Measurements from ENCODE around the gene BCAR1.

The BCAR1 gene

GRCh38 chr16:75204410-75204758 is 47.0 kb downstream of the BCAR1 start:
- no peak for DNase-seq (ENCODE audit: low read depth)

GRCh38 chr16:75203667-75204409 is 47.6 kb downstream of the BCAR1 start:
- no peak for DNase-seq (ENCODE audit: low read depth)

DNA sequence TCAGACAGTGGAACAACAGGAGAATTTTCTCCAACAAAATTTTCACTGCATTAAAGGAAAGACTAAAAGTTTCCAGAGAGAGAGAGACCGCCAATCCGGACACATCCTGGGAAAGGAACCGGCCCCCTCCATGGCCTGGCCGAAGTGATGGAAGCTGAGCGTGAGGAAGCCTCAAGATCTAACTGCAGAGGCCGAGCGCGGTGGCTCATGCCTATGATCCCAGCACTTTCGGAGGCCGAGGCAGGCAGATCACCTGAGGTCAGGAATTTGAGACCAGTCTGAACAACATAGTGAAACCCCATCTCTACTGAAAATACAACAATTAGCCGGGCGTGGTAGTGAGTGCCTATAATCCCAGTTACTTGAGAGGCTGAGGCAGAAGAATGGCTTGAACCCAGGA is 48.3 kb downstream of the BCAR1 start:
- DNase-seq (ENCODE audit: low read depth), result no peak

DNA sequence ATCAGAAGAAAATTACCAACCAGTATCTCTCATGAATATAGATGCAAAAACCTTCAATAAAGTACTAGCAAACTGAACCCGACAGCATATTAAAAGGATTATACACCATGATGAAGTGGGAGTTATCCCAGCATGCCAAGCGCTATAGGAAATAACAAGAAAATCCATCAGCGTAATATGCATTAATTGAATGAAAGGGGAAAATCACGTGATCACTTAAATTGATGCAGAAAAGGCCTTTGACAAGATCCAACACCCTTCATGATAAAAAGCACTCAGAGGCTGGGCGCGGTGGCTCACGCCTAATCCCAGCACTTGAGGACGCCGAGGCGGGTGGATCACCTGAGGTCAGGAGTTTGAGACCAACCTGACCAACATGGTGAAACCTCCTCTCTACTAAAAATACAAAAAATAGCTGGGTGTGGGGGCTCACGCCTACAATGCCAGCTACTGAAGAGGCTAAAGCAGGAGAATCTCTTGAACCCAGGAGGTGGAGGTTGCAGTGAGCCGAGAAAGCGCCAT is 49.3 kb downstream of the BCAR1 start:
- DNase-seq (ENCODE audit: low read depth), result no peak

DNA sequence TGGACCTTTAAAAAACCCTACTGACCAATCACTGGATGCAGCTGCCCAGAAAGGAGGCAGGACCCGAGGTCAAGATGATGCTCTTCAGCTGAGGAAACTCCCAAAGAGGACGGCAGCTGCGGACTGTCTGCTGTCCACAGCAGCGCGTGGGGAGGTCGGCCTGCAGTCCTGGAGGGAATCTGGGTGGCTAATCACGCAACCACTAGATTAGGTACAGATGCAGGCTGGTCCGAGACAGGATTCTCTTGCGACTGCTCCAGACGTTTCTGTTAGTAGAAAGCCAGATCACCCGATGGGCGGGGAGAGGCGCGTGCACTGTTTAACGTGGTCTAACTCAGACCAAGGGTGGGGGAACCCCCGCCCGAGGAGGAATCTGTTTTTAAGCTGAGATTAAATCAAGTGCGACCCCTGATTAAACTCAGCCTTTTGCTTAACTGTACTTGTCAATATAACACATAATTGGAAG is 53.3 kb downstream of the BCAR1 start:
- DNase-seq (ENCODE audit: low read depth), result no peak

DNA sequence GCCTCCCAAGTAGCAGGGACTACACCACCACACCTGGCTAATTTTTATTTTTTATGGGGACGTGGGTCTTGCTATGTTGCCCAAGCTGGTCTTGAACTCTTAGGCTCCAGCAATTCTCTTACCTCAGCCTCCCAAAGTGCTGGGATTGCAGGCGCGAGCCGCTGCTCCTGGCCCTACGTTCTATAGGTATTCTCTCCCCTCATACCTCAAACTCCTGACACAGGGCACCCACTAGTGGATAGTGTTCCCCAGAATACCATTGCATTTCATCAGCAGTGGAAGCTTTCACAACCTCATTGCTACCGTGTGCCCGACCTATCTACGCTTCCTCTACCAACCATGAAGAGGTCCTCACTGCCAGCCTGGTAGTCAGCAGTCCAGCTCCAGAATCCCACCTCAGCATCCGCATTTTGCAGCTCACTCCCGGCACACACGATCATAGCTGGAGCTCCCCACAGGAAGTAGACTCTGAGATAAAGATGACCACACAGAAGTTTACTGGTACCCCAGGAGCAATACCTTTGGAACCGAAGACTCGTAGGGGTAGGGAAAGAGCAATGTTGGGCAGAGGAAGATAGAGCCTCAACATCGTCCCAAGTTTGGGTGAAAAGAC is 53.8 kb downstream of the BCAR1 start:
- DNase-seq (ENCODE audit: low read depth), result no peak

DNA sequence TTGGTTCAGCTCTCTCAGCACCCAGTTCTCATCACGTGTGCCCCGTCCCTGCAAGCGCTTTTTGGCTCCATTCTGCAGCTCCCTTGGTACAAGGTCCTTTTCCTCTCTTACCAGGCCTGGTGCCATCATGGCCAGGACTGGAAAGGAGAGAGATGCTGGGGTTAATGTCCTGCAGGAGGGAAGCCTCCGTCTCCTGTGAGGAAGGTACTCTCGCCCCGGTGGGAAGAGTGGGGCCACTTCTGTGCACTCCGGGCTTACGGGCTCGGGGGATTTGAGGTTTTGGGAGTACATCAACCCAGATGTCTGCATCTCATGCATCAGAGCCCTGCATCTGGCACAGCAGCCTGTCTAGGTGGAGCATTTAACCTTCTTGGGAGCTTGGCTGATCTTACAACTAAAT is 54.6 kb downstream of the BCAR1 start:
- DNase-seq (ENCODE audit: low read depth), result no peak

DNA sequence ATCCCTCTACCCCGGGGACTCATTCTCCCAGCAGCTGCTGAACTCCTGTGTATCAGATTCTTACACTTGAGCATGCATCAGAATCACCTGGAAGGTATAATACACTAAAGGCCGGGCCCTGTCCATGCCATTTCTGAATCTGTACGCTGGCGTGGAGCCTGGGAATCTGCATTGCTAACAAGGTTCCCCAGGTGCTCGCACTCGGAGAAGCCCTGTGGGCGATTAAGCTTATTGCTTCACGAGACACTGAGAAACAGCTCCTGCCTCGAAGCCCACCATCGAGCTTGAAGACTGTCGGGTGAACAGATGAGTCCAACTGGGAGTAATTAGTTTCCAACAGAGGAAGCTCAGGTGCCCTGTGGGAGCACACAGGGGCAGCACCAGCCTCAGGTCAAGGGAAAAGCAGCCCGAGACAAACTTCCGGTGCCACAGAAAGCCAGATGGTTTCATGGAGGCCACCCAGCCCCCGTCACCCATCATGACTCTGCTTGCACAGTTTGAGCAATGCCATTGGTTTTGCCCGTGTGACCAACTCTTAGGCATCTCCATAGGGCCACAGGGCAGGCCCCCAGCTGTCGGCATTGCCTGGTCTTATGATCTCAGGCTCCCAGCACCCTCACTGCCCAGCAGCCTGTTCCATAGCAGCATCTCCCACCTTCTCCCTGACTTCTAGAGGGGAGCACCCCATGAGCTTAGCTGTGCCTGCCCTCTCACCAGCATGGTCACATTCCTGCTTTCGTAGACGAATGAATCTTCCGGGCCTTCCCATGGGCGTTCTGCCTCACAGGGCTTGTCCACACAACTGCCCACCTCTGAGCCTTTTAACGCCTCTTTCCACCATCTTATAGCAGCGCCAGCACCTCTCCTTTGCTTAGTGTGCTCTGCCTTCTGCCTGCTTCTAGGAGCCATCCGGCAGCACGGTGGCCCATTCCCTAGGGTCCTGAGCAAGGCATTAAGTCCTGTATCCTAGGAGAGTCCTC is 55.3 kb downstream of the BCAR1 start:
- no peak for DNase-seq (ENCODE audit: low read depth)

DNA sequence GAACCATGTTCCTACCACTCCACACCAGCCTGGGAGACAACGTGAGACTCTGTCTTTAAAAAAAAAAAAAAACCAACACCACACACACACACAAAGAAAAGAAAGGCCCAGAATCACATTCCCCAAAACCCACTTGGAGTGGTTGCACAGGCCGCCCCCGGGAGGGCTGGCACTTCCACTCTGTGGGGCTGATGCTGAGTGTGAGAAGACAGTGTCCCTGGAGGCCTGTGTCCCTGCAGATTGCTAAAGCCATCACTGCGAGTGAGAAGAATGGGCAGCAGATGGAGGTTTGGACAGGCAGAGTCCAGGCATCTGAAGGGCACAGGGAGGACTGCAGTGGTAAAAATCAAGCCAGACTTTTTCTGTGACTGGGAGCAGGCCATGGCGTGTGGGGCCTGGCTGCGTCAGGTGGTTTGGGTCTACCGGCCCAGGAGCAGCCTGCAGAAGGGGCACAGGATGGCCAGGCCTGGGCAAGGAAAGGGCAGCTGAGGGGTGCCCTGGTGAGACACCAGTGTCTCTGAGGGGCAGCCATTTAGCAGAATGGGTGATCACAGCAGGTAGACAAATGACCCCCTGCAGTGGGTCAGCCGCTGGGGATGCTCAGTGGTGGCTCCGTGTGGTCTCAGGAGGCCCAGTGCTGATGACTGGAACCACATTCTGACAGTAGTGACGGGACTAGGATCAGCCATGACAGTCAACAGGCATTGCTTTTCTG is 57.5 kb downstream of the BCAR1 start:
- no peak for DNase-seq (ENCODE audit: low read depth)

DNA sequence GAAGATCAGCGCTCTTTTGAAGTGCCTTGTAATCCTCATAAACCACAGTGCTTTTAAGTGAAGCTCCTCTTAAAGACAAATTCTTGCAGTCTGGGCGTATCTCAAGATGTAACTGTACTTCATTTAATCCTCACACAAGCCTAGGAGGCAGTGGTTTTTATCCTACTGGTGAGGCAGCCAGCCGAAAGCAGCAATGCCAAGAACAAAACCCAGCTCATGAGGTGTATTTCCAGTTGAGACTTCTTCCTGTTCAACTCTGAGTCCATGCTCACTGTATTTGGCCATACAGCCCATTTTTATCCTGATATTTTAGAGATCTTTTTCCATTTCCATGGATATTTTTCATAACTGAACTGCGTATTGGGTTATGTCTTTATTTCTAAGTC is 58.2 kb downstream of the BCAR1 start:
- DNase-seq (ENCODE audit: low read depth), result no peak

DNA sequence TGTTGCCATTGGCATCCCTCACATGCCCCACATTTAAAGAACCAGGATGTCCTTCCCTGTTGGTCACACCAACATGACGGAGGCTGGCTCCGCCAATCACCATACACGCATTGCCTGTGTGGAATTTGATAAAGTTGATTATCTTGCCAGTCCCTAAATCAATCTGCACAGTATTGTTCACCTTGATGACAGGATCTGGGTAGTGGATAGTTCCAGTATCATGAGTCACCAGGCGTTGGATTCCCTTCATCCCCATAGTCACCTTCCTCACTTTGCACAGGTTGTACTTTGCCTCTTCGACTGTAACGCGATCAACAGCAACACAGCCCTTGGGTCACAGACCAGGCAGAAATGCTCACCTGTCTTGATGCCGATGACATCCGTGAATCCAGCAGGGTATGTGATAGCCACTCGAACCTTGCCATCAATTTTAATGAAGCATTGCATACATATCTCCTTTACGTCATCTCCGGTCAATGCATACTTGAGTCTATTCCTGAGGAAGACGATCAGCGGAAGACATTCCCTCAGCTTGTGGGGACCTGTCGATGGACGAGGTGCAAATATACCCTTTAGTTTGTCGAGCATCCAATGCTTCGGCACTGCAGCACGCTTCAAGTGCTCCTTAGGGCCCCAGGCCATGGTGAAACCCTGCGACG is 58.7 kb downstream of the BCAR1 start:
- DNase-seq (ENCODE audit: low read depth), result no peak

- DNase-seq (ENCODE audit: low read depth), result no peak
These were observed 61.7 kb downstream of the BCAR1 start for GRCh38 chr16:75189638-75190245.

DNA sequence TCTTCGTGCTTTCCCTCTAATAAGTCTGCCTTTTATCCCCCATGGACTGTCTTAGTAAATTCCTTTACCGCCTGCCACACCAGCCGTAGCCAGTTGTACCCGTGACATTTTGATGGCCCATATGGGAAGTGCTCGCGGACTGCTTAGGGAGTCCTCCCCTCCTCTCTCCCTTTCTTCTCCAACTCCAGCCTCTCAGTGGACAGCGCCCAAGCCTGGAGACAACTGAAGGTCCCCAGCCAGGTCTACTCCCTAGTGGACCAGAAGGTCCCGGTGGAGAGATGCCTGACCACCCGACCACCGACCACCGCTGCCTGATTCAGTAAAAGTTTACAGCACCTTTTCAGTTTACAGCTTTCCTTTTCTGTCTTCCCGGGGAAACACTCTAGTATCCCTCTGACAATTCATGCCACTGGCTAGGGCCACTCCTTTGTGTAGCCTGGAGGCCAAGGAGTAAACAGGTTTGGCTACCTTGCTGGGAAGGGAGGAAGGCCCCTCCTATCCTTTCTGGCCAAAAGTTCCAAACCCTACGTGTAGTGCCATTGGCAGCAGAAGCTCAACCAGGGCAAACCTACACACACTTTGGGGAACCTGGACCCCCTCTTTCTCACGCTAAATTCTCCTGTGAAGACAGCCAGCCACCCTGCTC is 62.5 kb downstream of the BCAR1 start:
- DNase-seq (ENCODE audit: low read depth), result no peak

DNA sequence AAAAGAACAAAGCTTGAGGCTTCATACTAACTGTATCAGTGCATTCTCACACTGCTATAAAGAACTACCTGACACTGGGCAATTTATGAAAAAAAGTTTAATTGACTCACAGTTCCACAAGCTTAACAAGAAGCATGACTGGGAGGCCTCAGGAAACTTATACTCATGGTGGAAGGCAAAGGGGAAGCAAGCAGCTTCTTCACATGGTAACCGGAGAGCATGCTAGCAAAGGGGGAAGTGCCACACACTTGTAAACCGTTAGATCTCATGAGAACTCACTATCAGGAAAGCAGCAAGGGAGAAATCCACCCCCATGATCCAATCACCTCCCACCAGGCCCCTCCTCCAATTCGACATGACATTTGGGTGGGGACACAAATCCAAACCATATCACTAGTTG is 69.8 kb downstream of the BCAR1 start:
- no peak for DNase-seq (ENCODE audit: low read depth)

DNA sequence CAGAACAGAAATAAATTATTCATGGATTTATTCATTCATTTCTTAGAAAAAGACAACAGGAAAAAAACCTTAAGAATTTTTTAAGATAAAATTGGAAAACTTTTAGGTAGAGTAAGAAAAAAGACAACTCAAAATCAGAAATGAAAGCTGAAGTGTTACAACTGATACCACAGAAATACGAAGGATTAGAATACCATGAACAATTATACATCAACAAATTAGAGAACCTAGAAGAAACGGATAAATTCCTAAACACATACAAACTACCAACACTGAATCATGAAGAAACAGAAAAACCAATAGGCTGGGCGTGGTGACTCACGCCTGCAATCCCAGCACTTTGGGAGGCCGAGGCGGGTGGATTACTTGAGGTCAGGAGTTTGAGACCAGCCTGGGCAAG is 72.2 kb downstream of the BCAR1 start:
- DNase-seq (ENCODE audit: low read depth), result no peak

All from T-helper 22 cell (primary cell).